ENCODE data around the gene SSTR3.

SSTR3 gene

DNA sequence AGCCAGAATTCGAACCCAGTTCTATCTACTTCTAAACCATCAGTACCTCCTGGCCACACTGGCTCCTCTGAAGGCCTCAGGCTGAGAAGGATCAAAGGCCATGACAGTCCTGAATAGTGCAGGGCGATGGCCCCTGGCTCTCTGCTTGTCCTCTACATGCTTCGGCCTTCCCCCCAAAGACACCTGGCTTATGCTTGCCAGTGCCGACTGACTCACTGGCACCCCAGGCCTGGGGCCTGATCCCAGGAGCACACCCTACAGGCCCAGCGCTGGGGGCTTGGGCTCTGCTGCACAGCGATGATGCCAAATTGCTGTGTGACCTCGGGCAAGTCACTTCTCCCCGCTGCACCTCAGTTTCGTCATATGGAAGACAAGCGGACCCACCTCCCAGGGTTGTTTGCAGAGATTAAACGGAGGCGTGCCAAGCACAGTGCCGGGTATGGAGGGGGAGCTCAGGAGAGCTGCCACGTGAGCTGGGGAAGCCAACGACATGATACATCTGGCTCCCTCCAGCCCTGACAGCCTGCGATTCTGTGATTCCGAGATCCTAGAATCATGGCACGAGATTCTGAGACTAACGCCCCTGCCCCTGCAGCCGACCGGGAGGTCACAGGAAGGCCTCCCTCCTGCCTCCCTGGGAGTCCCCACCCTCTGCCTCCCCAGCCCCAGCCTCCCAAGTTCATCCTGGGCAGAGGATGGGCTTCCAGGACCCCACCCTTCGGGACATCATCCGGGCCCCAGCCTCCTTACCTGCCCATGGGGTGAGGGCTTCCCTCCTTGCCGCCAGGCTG lies 1.0 kb downstream of the SSTR3 start:
- no peaks in the 10 kb centered on the region for H3K36me3 Mint-ChIP-seq (ENCODE audit: low read depth)
- DNase-seq, result no peak
- no peak overlapping the region for H3K27ac Mint-ChIP-seq
- H3K4me3 Mint-ChIP-seq, result no peak overlapping the region
- H3K27me3 Mint-ChIP-seq (ENCODE audit: low read depth, poor library complexity), result peaks cover 30% of the 10 kb centered on the region
- no peaks in the 10 kb centered on the region for H3K9me3 Mint-ChIP-seq
- peaks cover 67% of the 10 kb centered on the region for H3K4me1 Mint-ChIP-seq
- TF ChIP-seq, protein P1, sequence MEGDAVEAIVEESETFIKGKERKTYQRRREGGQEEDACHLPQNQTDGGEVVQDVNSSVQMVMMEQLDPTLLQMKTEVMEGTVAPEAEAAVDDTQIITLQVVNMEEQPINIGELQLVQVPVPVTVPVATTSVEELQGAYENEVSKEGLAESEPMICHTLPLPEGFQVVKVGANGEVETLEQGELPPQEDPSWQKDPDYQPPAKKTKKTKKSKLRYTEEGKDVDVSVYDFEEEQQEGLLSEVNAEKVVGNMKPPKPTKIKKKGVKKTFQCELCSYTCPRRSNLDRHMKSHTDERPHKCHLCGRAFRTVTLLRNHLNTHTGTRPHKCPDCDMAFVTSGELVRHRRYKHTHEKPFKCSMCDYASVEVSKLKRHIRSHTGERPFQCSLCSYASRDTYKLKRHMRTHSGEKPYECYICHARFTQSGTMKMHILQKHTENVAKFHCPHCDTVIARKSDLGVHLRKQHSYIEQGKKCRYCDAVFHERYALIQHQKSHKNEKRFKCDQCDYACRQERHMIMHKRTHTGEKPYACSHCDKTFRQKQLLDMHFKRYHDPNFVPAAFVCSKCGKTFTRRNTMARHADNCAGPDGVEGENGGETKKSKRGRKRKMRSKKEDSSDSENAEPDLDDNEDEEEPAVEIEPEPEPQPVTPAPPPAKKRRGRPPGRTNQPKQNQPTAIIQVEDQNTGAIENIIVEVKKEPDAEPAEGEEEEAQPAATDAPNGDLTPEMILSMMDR (IDR thresholded peaks at IDR 0.05), result no peak

DNA sequence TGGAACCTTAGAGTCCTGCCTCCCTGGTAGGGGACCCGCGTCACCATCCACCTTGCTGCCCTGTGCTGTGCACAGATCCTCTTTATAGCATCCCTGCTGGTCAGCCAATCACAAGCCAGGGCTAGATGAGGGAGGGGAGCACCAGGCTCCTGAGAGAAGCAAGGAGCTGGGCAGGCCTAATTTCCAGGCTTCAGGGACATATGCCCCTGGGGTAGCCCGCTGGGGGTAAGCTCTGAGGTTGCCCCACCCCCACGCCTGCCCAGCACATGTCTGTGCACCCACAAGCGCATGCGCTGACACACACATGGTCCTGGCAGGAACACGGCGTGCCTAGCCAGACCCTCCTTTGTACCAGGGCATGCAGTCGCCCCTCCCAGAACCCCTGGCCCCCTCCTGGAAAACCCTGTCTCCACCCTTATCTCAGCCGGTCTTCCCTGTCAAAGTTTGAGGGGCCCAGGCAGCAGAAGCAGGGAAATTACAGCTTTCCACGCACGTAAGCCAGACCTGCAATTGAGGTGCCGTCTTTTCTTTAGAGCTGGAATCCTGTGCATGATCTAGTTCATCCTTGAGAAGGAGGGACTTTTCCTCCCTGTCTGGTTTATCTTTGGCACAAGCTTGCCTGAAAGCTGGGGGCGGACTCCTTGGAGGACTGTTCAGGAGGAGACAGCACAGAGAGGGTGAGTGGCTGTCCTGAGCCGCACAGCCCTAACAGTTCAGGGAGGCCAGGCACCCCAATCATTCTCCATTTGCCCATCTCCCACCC lies 2.1 kb downstream of the SSTR3 start:
- TF ChIP-seq, protein P1 (IDR thresholded peaks at IDR 0.05), result no peak
- H3K27me3 Mint-ChIP-seq (ENCODE audit: low read depth, poor library complexity), result peaks cover 29% of the 10 kb centered on the region
- no peak for DNase-seq
- H3K4me3 Mint-ChIP-seq, result no peak overlapping the region
- H3K9me3 Mint-ChIP-seq, result no peaks in the 10 kb centered on the region
- H3K27ac Mint-ChIP-seq, result no peak overlapping the region
- H3K36me3 Mint-ChIP-seq (ENCODE audit: low read depth), result no peaks in the 10 kb centered on the region
- H3K4me1 Mint-ChIP-seq, result peaks cover 67% of the 10 kb centered on the region

DNA sequence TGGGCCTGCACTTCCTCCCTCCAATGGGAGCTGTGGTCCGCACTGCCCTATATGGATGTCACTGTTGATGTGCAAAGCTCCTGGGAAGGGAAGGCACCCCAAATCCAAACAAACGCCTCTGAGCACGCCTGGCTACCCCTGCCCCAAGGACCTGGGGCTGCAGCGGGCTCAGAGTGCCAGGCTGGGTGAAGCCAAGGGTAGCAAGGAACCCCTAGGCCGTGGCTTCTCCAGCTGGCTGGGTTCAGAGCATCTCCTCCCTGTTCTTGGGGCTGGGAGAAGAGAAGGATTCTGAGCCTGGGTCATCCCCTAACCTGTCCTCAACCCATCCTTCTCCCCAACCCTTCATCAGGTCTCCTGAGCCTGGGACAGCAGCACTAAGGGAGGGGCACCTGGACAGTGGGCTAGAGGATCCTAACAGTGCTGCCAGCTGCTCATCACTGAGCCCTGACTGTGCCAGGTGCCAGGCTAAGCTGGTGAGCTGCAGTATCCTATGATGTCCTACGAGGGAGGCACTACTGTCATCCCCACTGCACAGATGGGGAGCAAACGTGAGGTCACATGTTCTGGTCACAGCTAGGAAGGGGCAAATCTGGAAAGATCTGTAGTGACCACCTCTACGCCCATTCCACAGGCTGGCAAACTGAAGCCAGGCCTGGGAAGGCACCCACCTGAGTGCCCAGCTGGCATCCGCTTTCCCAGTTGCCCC lies 3.0 kb downstream of the SSTR3 start:
- Mint-ChIP-seq H3K36me3 (ENCODE audit: low read depth) (no peaks in the 10 kb centered on the region), H3K4me1 (peaks cover 58% of the 10 kb centered on the region), H3K9me3 (no peaks in the 10 kb centered on the region), H3K4me3 (no peak overlapping the region), H3K27ac (no peak overlapping the region), H3K27me3 (ENCODE audit: low read depth, poor library complexity) (peaks cover 23% of the 10 kb centered on the region)
- no peak for DNase-seq
- TF ChIP-seq, protein P1 (IDR thresholded peaks at IDR 0.05), result no peak

DNA sequence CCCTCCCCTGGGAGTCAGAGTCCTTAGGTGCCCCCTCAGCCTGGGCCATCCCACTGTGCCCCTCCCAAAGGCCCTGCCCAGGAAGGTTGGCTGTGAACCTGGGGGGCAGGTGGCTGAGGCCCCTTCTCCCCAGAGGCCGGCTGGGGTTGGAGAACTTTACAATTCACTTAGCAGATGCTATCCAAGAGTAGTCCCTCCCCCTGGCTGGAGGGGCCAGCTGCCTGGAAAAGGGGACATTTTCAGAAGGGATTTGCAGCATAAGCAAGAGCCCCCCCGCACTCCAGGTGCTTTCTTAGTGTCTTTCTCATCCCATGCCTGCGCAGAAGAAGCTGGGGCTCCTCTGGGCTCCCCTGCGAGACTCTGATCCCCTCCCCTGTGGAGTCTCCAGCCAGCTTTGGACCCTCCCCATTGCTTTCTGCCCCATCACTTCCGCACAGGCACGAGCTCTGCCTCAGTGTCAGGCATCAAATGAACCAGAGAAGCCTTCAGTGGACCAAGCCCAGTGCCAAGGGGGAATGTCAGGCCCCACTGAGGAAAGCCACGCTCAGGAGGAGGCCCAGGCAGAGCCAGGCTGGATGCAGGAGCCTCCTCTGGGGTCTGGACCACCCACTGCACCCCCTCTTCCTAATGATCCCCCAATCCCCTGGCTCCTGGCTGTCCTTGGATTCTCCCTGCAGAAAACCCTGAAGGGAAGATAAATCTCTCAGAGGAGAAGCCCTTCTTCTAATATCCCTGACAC lies 3.7 kb downstream of the SSTR3 start:
- Mint-ChIP-seq H3K27me3 (ENCODE audit: low read depth, poor library complexity) (peaks cover 20% of the 10 kb centered on the region), H3K4me3 (no peak overlapping the region), H3K4me1 (peaks cover 57% of the 10 kb centered on the region), H3K27ac (no peak overlapping the region), H3K36me3 (ENCODE audit: low read depth) (no peaks in the 10 kb centered on the region), H3K9me3 (no peaks in the 10 kb centered on the region)
- DNase-seq, result no peak
- TF ChIP-seq, protein P1 (IDR thresholded peaks at IDR 0.05), result no peak

DNA sequence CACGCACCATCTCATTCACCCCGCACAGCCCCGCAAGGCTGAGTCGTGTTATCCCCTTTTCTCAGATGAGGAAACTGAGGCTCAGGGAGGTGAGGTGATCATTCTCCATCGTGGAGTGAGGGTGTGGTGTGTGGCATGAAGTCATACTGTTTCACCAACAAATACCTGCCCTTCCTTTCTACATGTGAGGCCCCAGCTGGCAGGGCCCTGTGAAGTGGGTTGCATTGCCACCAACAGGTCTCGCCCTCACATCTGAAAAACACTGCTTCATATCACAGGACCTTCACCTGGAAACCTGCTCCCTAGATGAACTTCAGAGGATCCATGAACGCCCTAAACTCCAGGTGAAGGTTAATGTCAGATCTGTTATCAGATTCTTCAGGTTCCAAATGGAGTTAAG lies 4.3 kb downstream of the SSTR3 start:
- H3K4me1 Mint-ChIP-seq, result peaks cover 57% of the 10 kb centered on the region
- peaks cover 18% of the 10 kb centered on the region for H3K27me3 Mint-ChIP-seq (ENCODE audit: low read depth, poor library complexity)
- no peaks in the 10 kb centered on the region for H3K9me3 Mint-ChIP-seq
- H3K27ac Mint-ChIP-seq, result no peak overlapping the region
- H3K36me3 Mint-ChIP-seq (ENCODE audit: low read depth), result no peaks in the 10 kb centered on the region
- TF ChIP-seq, protein P1 (IDR thresholded peaks at IDR 0.05), result no peak
- H3K4me3 Mint-ChIP-seq, result no peak overlapping the region
- DNase-seq, result no peak
